IPS DF 4.7 (cell line): ENCODE data around the gene NUAK1.

Experiments used
- DNase-seq: peaks from one replicate; pipeline ENCODE4 v3.0.0-alpha.2; 2013; ENCODE audit warnings: low spot score; ENCODE audit errors: extremely low read depth

Gene NUAK1

GRCh38 chr12:106131676-106132075 lies 7.1 kb downstream of the NUAK1 start:
- DNase-seq = no peak

GRCh38 chr12:106130474-106131113 lies 8.2 kb downstream of the NUAK1 start:
- DNase-seq = no peak

GRCh38 chr12:106128585-106129328 lies 10.0 kb downstream of the NUAK1 start:
- DNase-seq = no peak

GRCh38 chr12:106127338-106128126 lies 11.2 kb downstream of the NUAK1 start:
- DNase-seq = no peak

GRCh38 chr12:106126441-106127337 lies 12.1 kb downstream of the NUAK1 start:
- DNase-seq = no peak

GRCh38 chr12:106125351-106126095 lies 13.2 kb downstream of the NUAK1 start:
- no peak for DNase-seq

GRCh38 chr12:106123551-106124081 lies 15.1 kb downstream of the NUAK1 start:
- no peak for DNase-seq

GRCh38 chr12:106123110-106123509 lies 15.6 kb downstream of the NUAK1 start:
- no peak for DNase-seq

GRCh38 chr12:106122004-106122403 lies 16.8 kb downstream of the NUAK1 start:
- DNase-seq = no peak

GRCh38 chr12:106120519-106121105 lies 18.1 kb downstream of the NUAK1 start:
- no peak for DNase-seq

- no peak for DNase-seq
Observed at GRCh38 chr12:106119301-106119700, 19.5 kb downstream of the NUAK1 start.

GRCh38 chr12:106118381-106119130 lies 20.2 kb downstream of the NUAK1 start:
- DNase-seq = no peak

- DNase-seq = no peak
Observed at GRCh38 chr12:106115440-106115839, 23.3 kb downstream of the NUAK1 start.

- DNase-seq = no peak
Observed at GRCh38 chr12:106114447-106115068, 24.2 kb downstream of the NUAK1 start.

GRCh38 chr12:106113824-106114446 lies 24.8 kb downstream of the NUAK1 start:
- no peak for DNase-seq

GRCh38 chr12:106113446-106113823 lies 25.3 kb downstream of the NUAK1 start:
- DNase-seq = no peak

GRCh38 chr12:106113042-106113441 lies 25.7 kb downstream of the NUAK1 start:
- DNase-seq = no peak

GRCh38 chr12:106112145-106112821 lies 26.5 kb downstream of the NUAK1 start:
- no peak for DNase-seq
